Measurements from ENCODE around the gene NDUFS8.
"Not testable (repeated sequence)": the region's sequence is repeated elsewhere in the genome, so short reads cannot be mapped to it uniquely, and the experiment has no call there.

Gene NDUFS8

GRCh38 chr11:68030318-68031143 lies at the start of gene NDUFS8:
TSS of gene NDUFS8 (plus strand) at chr11:68030681. CDS start at chr11:68032152, 1,471 bp downstream.
- DNase-seq (ENCODE audit: low read depth in 2 of 2) = peak; percentile 93

GRCh38 chr11:67981226-67981625 lies 49.3 kb upstream of the NDUFS8 start:
- not testable (repeated sequence) for DNase-seq (ENCODE audit: low read depth in 2 of 2)

DNA sequence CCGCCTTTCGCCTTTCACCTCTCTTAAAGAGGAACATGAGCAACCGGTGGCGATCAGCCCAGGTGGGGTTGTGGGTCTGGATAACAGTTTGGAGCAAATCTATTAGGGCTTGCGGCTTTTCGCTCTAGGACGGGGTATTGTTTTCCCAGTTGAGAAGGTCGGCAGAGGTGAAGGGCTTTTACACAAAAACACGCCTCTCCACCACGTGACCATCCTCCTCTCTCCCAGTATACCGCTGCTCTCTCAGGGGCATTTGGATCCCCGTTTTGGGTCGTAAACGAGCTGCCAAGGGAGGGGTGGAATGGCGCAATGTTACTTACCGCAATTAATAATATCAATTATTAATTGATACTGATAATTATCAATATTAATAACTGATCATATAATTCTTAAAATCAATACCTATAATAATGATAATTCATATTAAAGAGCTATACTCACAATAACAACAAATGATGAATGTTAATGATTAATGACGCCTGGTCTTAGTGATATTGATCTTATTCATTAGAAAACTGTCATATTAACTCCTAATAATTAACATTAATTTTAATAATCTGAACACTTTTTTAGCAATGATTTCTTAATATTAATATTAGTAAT lies 48.1 kb upstream of the NDUFS8 start:
- not testable (repeated sequence) for DNase-seq (ENCODE audit: low read depth in 2 of 2)

DNA sequence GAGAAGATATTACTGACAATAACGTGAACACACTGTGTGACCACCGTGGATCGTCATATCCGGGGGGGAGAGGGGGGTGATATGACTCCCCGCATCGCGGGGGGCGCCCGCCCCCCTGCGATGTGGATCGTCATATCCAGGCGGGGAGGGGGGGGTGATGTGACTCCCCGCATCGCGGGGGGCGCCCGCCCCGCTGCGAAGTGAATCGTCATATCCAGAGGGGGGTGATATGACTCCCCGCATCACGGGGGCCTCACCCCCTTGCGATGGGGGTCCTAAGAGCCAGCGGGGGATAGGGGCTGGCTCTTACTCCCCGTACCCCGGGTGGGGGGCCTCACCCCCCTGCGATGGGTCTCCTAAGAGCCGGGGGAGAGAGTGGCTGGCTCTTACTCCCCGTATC lies 46.5 kb upstream of the NDUFS8 start:
- no peak for DNase-seq (ENCODE audit: low read depth in 2 of 2)

- not testable (repeated sequence) for DNase-seq (ENCODE audit: low read depth in 2 of 2)
These were observed 45.2 kb upstream of the NDUFS8 start for GRCh38 chr11:67985302-67985701.

- DNase-seq (ENCODE audit: low read depth in 2 of 2) = not testable (repeated sequence)
These were observed 39.7 kb upstream of the NDUFS8 start for GRCh38 chr11:67990546-67991346.

GRCh38 chr11:67991347-67992121 lies 38.9 kb upstream of the NDUFS8 start:
- DNase-seq (ENCODE audit: low read depth in 2 of 2) = not testable (repeated sequence)

DNA sequence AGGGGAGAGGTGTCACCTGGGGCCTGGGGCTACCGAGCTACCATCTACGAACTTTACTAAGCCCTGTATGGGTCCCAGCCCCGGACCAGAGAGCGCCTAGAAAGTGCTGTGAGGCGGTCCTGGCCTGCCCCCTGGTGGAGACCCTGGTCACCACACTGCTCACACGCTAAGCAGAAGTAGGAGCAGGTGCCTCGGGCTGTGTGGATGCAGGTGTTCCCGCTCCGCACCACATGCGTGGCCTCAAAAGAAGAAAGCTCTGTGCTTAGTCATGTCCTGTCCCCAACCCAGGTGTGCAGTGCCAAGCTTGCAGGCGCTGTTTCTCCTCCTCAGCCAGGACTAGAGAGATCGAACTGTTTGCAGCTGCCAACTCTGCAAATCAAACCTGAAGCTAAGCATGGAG lies 36.7 kb upstream of the NDUFS8 start:
- not testable (repeated sequence) for DNase-seq (ENCODE audit: low read depth in 2 of 2)

DNA sequence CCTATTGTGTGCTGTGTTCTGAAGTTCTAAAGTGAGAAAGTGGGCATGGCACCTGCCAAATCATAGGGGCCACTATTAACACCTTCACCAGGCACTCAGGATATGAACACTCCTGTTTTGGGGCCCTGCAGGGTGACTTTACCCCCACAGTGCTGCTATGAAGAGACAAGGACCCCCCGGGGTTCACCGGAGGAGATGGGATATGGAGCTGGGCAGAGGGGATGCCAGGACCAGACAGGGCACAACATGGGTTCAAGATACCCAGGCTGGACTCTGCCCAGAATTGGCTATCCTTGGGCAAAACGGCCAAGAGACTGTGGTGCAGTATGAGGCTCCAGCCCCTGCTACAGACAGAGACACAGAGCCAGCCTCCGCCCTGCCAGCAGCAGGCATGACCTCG lies 36.1 kb upstream of the NDUFS8 start:
- not testable (repeated sequence) for DNase-seq (ENCODE audit: low read depth in 2 of 2)

- not testable (repeated sequence) for DNase-seq (ENCODE audit: low read depth in 2 of 2)
These were observed 35.4 kb upstream of the NDUFS8 start for GRCh38 chr11:67995129-67995528.

DNA sequence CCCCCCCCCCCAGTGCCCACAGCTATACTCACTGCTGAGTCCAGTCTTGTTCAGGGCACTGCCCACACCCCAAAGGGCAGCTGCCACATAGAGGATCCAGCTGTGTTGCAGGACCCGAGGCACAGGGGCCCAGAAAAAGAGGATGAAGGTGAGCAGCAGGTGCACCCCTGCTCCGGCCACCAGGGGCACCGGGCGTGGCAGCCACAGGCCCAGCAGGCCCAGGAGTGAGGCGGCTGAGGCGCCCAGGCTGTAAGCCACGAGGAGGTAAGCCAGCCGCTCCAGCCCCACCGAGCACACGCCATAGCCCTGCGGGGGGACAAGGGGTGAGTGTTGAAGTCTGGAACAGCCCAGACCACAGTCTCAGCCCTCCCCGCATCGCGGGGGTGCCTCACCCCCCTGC lies 34.9 kb upstream of the NDUFS8 start:
- not testable (repeated sequence) for DNase-seq (ENCODE audit: low read depth in 2 of 2)

DNA sequence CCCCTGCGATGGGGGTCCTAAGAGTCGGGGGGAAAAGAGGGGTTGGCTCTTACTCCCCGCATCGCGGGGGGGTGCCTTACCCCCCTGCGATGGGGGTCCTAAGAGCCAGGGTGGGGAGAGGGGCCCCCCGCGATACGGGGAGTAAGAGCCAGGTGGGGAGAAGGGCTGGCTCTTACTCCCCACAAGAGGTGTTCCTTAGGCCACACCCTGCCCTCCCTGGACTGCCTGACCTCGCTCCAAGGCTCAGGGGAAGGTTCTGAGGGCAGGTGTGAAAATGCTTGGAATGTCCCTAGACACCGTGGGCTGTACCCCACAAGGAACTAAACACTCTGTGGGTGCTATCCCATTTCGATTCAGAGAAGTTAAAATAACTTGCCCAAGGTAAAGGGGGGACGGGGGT lies 34.4 kb upstream of the NDUFS8 start:
- DNase-seq (ENCODE audit: low read depth in 2 of 2) = no peak

- no peak for DNase-seq (ENCODE audit: low read depth in 2 of 2)
These were observed 33.6 kb upstream of the NDUFS8 start for GRCh38 chr11:67996622-67997474.

DNA sequence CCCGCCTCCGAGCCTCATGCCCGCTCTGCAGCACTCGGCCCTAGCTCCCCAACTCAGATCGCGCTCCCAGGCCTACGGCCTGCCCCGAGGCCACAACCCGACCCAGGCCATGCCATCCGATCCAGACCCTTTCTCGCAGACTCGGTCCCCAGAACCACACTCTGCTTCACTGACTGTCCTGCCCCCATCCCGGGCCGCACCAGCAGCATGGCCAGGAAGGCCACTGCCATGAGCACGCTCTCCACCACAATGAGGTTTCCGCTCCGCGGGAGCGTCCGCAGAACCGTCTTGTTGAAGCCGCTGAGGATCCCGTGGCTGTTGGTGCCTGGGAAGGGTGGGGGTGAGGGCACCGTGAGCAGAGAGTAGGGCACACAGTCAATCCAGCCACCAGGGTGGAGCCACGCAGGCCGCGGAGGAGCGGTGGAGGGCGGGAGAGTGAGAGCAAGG lies 33.0 kb upstream of the NDUFS8 start:
- no peak for DNase-seq (ENCODE audit: low read depth in 2 of 2)

DNA sequence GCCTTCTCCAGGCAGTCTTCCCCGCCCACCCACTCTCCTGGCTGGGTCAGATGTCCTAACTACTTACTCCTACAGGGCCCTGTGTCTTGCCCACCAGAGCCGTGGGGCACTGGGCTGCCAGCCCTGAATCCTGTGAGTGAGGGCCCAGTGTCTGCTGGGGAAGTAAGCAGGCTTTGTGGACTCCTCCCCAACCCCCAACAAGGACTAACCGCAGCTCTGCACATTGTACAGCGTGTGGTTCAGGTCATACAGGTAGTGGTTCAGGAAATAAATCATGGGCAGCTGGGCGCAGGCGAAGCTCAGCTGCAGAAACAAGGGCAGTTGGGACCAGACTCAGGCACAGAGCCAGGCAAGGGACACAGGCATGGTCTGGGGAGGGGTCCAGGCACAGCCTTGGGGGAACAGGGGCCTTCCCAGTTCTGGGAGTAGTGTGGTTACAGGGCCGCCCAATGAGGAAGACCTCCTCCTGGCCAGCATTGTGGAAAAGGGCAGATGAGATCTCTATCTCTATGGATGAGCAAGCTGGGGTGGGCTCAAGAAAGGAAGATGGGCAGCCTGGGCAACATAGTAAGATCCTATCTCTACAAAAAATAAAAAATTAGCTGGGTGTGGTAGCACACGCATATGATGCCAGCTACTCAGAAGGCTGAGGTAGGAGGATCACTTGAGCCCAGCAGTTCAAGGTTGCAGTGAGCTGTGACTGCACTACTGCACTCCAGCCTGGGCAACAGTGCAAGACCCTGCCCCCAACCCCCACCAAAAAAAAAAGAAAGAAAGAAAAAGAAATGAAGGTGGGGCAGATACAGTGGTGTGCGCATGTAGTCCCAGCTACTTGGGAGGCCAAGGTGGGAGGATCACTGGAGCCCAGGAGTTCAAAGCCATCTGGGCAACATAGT lies 32.1 kb upstream of the NDUFS8 start:
- no peak for DNase-seq (ENCODE audit: low read depth in 2 of 2)

- DNase-seq (ENCODE audit: low read depth in 2 of 2) = no peak
These were observed 31.3 kb upstream of the NDUFS8 start for GRCh38 chr11:67999201-67999629.

DNA sequence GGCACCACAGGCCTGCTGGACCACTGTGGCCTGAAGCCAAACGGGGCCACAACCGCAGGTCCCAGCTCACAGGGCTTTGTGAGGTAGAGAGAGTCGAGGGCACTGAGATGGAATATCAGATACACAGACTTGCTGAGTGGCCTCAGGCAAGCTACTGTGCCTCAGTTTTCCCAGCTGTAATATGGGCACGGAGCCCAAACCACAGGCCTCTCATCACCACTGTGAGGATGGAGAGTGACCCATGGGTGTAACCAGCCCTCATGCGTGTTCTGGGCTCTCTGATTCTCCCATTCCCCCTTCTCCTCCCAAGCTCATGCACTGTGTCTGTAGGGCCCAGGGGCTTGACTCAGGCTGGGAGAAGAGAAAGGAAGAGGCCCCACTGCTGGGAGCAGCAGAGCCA lies 30.8 kb upstream of the NDUFS8 start:
- no peak for DNase-seq (ENCODE audit: low read depth in 2 of 2)

GRCh38 chr11:68002575-68002937 lies 27.9 kb upstream of the NDUFS8 start:
- DNase-seq (ENCODE audit: low read depth in 2 of 2) = no peak

Data from stimulated activated CD8-positive, alpha-beta memory T cell treated with anti-CD3 and anti-CD28 coated beads, Interleukin-2, amount 100 ng/mL, for 1 hour (primary cell).